Fibroblast of skin of scalp (primary cell): ENCODE data around the gene RHOU.

ENCODE experiments used
- DNase-seq: peaks from one replicate; pipeline ENCODE4 v3.0.0-alpha.2; 2013

Gene RHOU

GRCh38 chr1:228737601-228738041 lies 2.3 kb downstream of the RHOU start:
- no peak for DNase-seq

- DNase-seq = no peak
Measured at GRCh38 chr1:228739826-228740225, 4.5 kb downstream of the RHOU start.

GRCh38 chr1:228740543-228741317 lies 5.5 kb downstream of the RHOU start:
- no peak for DNase-seq

GRCh38 chr1:228742281-228742860 lies 7.1 kb downstream of the RHOU start:
- no peak for DNase-seq

- no peak for DNase-seq
Measured at GRCh38 chr1:228743405-228743804, 8.1 kb downstream of the RHOU start.

- no peak for DNase-seq
Measured at GRCh38 chr1:228744356-228744755, 9.1 kb downstream of the RHOU start.

- no peak for DNase-seq
Measured at GRCh38 chr1:228744918-228745317, 9.6 kb downstream of the RHOU start.

GRCh38 chr1:228745497-228745896 lies 10.2 kb downstream of the RHOU start:
- no peak for DNase-seq

GRCh38 chr1:228747301-228747935 lies 12.1 kb downstream of the RHOU start:
- DNase-seq = no peak

GRCh38 chr1:228748029-228748428 lies 12.8 kb downstream of the RHOU start:
- no peak for DNase-seq

GRCh38 chr1:228748431-228748830 lies 13.2 kb downstream of the RHOU start:
- DNase-seq = no peak

- DNase-seq = no peak
Measured at GRCh38 chr1:228749765-228750164, 14.5 kb downstream of the RHOU start.

- no peak for DNase-seq
Measured at GRCh38 chr1:228750915-228751314, 15.6 kb downstream of the RHOU start.

- no peak for DNase-seq
Measured at GRCh38 chr1:228751360-228752098, 16.2 kb downstream of the RHOU start.

GRCh38 chr1:228752258-228752657 lies 17.0 kb downstream of the RHOU start:
- no peak for DNase-seq

- no peak for DNase-seq
Measured at GRCh38 chr1:228752675-228753265, 17.5 kb downstream of the RHOU start.

- DNase-seq = no peak
Measured at GRCh38 chr1:228753287-228753686, 18.0 kb downstream of the RHOU start.

GRCh38 chr1:228753786-228754360 lies 18.6 kb downstream of the RHOU start:
- no peak for DNase-seq

GRCh38 chr1:228754646-228755268 lies 19.5 kb downstream of the RHOU start:
- no peak for DNase-seq

- DNase-seq = no peak
Measured at GRCh38 chr1:228755800-228756199, 20.5 kb downstream of the RHOU start.

GRCh38 chr1:228756457-228756856 lies 21.2 kb downstream of the RHOU start:
- no peak for DNase-seq

- DNase-seq = no peak
Measured at GRCh38 chr1:228758447-228758846, 23.2 kb downstream of the RHOU start.
